ENCODE data around the gene LTBP1.
"Not testable (repeated sequence)": the region's sequence is repeated elsewhere in the genome, so short reads cannot be mapped to it uniquely, and the experiment has no call there.

LTBP1 gene

DNA sequence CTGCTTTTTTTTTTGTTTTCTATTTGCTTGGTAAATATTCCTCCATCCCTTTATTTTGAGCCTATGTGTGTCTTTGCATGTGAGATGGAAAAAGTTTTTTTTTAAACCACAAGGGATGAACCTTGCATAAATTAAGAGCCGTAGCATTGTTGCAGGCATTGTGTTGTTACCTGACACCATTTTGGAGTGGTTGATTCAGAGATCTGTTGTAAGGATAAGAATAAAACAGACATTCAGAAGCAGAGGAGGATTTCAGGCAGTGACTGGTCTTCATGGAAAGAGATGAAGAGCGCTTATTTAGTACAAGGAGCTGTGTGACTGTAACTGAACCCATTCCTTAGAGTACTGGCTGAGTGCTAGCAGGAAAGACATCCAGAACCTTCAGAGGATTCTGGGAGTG lies 101.2 kb downstream of the LTBP1 start:
- no peak overlapping the region for H3K4me3 Mint-ChIP-seq
- no peaks in the 10 kb centered on the region for H3K36me3 Mint-ChIP-seq (ENCODE audit: low read depth)
- H3K9me3 Mint-ChIP-seq, result no peaks in the 10 kb centered on the region
- H3K27me3 Mint-ChIP-seq, result peaks cover 10% of the 10 kb centered on the region
- no peak overlapping the region for H3K27ac Mint-ChIP-seq
- no peaks in the 10 kb centered on the region for H3K4me1 Mint-ChIP-seq (ENCODE audit: low read depth)

DNA sequence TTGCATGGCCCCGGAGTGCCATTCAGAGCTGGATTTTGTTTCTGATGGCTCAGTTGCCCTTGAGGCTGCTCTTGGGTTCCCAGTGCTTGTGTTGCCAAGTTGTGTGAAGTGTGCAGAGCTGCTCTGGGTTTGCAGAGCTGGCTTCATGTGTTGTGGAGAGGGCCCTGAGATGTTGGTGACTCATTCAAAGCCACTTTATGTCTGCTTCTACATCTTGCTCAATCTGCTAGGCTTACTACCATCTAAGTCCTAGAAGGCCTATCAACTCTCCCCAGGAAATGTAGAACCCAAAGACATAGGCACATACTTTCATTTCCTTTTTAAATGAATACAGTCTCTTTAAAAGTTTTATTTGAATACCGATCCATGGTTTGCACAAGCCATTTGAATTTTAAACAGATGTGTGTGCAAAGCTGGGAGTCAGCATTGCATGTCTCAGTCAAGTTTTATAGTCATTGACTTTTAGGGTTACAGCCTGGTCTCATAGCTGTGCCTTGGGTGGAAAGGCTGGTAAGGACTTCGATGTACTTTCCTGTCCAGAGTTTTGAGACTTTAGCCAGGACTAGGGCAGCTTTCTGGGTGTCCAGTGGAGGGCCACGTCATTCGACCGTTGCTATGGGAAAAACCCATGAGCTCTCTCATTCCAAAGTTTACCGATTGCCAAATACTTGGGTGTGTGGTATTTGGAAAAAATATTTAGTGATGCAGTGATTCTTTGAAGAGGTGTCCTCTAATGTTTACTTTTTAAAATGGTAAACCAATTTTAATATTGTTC lies 105.0 kb downstream of the LTBP1 start:
- no peak overlapping the region for H3K27ac Mint-ChIP-seq
- H3K9me3 Mint-ChIP-seq, result no peaks in the 10 kb centered on the region

DNA sequence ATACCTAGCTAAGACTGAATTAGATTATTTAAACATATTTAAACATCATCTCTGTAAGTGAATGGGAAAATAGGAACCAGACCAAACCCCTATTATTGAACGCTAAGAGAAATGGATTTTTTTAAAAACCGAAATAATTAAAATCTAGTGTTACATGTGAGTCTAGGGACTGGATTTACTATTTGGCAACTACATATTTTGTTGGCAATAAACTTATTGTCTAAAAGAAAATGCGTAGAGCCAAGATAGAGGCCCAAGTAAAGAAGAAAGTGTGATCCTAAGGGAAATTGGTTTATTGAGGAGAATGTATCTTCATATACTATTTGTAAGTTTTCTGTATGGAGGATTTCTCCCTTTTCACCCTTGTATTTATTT lies 105.6 kb downstream of the LTBP1 start:
- no peak overlapping the region for H3K27ac Mint-ChIP-seq
- H3K4me3 Mint-ChIP-seq, result no peak overlapping the region
- no peaks in the 10 kb centered on the region for H3K9me3 Mint-ChIP-seq
- H3K4me1 Mint-ChIP-seq (ENCODE audit: low read depth), result no peaks in the 10 kb centered on the region
- H3K36me3 Mint-ChIP-seq (ENCODE audit: low read depth), result no peaks in the 10 kb centered on the region
- H3K27me3 Mint-ChIP-seq, result peaks cover 6% of the 10 kb centered on the region

More for the DNA sequence above, 105.0 kb downstream of the LTBP1 start:
- Mint-ChIP-seq H3K36me3 (ENCODE audit: low read depth) (no peaks in the 10 kb centered on the region), H3K27me3 (peaks cover 10% of the 10 kb centered on the region), H3K4me1 (ENCODE audit: low read depth) (no peaks in the 10 kb centered on the region), H3K4me3 (no peak overlapping the region)

DNA sequence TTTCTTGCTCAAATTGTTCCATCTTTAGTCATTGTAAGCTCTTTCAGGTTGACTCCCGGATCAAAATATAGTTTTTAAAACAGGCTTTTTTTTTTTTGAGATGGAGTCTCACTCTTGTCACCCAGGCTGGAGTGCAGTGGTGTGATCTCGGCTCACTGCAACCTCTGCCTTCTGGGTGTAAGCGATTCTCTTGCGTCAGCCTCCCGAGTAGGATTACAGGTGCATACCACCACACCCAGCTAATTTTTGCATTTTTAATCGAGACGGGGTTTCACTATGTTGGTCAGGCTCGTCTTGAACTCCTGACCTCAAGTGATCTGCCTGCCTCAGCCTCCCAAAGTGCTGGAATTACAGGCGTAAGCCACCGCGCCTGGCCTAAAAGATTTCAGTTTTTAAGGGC lies 106.0 kb downstream of the LTBP1 start:
- not testable (repeated sequence) for H3K4me3 Mint-ChIP-seq; H3K36me3 Mint-ChIP-seq (ENCODE audit: low read depth); H3K4me1 Mint-ChIP-seq (ENCODE audit: low read depth); H3K27ac Mint-ChIP-seq; H3K27me3 Mint-ChIP-seq; H3K9me3 Mint-ChIP-seq

DNA sequence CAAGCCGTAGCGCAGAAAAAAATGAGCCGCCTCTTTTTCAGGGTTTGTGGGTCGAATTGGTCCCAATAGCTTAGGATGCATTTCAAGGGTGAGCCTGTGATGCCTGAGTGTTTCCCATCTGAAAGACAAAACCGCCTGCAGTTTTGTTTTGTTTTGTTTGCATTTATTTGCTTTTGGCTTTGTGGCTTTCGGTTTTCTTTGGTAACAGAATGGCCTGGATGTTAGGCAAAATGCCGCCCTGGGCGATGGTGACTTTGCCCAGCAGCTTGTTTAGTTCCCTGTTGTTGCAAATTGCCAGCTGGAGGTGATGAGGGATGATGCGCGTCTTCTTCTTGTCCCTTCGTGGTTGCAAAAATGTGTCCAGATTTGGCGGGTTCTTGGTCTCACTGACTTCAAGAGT lies 109.4 kb downstream of the LTBP1 start:
- Mint-ChIP-seq H3K4me1 (ENCODE audit: low read depth) (no peaks in the 10 kb centered on the region), H3K9me3 (no peaks in the 10 kb centered on the region), H3K27me3 (no peaks in the 10 kb centered on the region), H3K4me3 (no peak overlapping the region), H3K36me3 (ENCODE audit: low read depth) (no peaks in the 10 kb centered on the region), H3K27ac (no peak overlapping the region)

DNA sequence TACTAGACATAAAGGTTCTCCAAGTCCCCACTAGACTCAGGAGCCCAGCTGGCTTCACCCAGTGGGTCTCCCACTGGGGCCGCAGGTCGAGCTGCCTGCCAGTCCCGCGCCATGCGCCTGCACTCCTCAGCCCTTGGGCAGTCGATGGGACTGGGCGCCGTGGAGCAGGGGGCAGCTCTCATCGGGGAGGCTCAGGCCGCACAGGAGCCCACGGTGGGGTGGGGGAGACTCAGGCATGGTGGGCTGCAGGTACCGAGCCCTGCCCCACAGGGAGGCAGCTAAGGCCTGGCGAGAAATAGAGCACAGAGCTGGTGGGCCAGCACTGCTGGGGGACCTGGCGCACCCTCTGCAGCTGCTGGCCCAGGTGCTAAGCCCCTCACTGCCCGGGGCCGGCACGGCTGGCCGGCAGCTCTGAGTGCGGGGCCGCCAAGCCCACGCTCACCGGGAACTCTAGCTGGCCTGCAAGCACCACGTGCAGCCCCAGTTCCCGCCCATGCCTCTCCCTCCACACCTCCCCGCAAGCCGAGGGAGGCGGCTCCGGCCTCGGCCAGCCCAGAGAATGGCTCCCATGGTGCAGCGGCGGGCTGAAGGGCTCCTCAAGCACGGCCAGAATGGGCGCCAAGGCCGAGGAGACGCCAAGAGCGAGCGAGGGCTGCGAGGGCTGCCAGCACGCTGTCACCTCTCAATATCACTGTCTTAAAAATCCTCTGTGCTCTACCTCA lies 110.7 kb downstream of the LTBP1 start:
- not testable (repeated sequence) for H3K4me3 Mint-ChIP-seq; H3K4me1 Mint-ChIP-seq (ENCODE audit: low read depth); H3K9me3 Mint-ChIP-seq; H3K27ac Mint-ChIP-seq; H3K36me3 Mint-ChIP-seq (ENCODE audit: low read depth); H3K27me3 Mint-ChIP-seq

DNA sequence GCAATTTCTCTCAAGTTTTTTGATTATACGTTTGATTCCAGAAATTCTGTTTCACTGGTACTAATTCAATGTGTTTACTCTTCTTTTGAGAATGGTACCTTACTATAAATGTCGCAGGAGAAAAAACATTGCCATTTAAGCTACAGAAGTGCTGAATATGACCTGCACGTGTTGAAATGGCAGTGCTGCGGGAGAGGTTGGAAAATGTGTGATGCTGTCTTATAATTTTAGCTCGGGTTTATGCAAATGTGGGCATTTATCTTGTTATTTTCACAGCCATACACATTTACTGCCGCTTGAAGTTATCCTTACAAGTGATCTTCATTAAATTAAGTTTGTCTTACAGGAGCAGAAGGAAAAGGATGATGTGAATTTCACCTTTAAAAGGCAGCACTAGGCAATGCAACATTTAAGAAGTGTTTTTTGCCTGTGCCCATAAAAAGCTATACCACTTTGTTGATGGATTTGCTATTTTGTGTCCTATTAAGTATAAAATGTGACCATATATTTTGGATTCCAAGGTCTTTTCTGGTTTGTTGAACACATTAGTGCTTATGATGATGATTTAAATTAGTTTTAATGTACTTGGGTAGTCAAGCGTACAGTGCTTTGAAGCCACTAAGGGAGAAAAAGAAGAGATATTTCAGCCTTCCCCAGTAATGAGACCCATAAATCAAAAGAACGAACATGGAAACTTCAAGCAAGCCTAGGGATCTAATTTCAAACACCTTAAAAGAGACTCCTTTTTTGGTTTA lies 112.1 kb downstream of the LTBP1 start:
- Mint-ChIP-seq H3K4me1 (ENCODE audit: low read depth) (no peaks in the 10 kb centered on the region), H3K9me3 (no peaks in the 10 kb centered on the region), H3K27me3 (peaks cover 6% of the 10 kb centered on the region)

DNA sequence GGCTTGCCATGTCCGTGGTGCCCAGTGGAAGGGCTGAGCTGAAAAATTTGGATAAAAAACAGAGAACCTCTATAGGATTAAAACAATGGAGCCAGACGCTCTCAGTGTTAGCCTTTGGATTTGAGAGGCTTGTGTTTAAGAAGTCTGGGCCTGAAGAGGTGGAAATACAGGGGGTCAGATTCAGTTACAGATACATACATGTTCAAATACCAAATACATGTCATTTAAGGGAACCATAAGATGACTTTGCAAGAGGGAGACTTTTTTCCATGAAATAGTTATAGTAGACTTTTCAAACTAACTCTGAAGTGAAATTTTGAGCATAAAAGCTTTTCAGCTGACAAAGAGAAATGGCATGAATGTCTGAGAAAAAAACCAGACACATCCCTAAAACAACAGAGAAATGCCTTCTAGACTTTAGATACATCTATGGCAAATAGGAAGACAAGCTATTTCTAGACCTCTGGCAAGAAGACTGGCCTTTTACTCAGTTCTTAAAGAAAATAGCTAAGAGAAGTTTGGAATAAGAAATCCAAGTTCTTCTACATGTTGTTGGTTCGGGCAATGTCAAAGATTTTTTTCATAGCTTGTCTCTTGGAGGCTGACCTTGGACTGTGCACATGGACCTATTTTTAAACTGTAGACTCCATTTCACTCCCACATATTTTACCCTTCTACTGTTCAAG lies 112.9 kb downstream of the LTBP1 start:
- Mint-ChIP-seq H3K27me3 (peaks cover 6% of the 10 kb centered on the region), H3K36me3 (ENCODE audit: low read depth) (no peaks in the 10 kb centered on the region), H3K27ac (no peak overlapping the region), H3K9me3 (no peaks in the 10 kb centered on the region), H3K4me3 (no peak overlapping the region), H3K4me1 (ENCODE audit: low read depth) (no peaks in the 10 kb centered on the region)

More for the DNA sequence above, 112.1 kb downstream of the LTBP1 start:
- no peak overlapping the region for H3K27ac Mint-ChIP-seq
- H3K36me3 Mint-ChIP-seq (ENCODE audit: low read depth), result no peaks in the 10 kb centered on the region
- no peak overlapping the region for H3K4me3 Mint-ChIP-seq

DNA sequence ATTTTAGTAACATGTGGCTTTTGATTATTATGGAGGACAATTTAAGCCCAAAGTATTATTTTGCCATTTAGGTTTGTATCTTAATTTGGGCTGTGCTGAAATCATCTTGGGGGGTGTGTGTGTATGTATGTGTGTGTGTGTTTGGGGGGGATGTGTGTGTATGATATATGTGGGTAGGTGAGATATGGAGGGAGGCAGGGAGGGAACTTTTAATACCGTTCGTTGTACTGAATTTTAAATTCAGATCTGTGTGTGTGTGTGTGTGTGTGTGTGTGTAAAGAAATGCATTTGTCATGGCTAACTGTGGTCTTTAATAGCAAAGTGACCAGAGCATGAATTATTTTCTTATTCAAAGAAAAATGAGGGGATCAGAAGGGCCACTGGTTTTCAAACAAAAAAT lies 113.7 kb downstream of the LTBP1 start:
- Mint-ChIP-seq H3K4me1 (ENCODE audit: low read depth) (no peaks in the 10 kb centered on the region), H3K27me3 (peaks cover 6% of the 10 kb centered on the region), H3K36me3 (ENCODE audit: low read depth) (no peaks in the 10 kb centered on the region), H3K9me3 (no peaks in the 10 kb centered on the region), H3K27ac (no peak overlapping the region), H3K4me3 (no peak overlapping the region)

DNA sequence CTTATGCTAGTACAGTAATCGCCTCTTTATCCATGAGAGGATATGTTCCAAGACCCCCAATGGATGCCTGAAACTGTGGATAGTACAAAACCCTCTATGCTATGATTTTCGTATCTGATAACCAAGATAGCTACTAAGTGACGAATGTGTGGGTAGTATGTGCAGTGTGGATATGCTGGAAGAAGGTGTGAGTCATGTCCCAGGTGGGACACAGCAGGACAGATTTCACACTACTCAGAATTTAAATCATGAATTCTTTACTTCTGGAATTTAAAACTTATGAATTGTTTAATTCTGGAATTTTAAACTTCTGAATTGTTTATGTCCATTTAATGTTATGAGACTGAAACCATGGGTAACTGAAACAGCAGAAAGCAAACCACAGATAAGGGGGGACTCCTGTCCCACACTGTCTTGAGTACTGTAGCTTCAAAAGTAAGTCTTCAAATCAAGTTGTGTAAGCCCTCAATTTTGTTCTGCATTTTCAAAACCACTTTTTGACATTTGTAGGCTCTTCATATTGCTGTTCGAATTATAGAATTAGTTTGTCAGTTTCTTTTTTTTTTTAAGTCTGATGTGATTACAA lies 116.0 kb downstream of the LTBP1 start:
- Mint-ChIP-seq H3K4me3 (no peak overlapping the region), H3K36me3 (ENCODE audit: low read depth) (no peaks in the 10 kb centered on the region), H3K27me3 (peaks cover 10% of the 10 kb centered on the region), H3K27ac (no peak overlapping the region), H3K4me1 (ENCODE audit: low read depth) (no peaks in the 10 kb centered on the region), H3K9me3 (no peaks in the 10 kb centered on the region)

DNA sequence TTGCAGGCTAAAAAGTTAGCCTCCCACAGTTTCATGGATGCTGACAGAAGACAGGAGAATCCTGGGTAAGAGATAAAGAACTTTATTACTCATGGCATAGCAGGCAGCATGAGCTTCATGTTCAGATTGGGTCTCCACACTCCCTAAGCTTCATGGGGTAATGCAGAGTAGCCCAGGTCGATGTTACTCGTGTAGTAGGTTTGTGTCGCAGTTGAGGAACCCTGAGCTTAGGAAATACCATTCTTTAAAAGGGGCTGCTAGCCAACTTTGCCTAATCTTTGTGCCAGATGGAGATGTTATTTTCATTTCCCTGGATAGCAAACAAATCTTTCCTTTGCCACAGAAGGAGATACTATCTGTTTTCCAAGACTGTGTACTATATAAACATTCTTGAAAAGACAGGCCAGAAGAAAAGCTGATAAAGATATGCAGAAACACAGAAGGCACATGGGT lies 117.6 kb downstream of the LTBP1 start:
- Mint-ChIP-seq H3K9me3 (no peaks in the 10 kb centered on the region), H3K27ac (no peak overlapping the region), H3K4me1 (ENCODE audit: low read depth) (no peaks in the 10 kb centered on the region), H3K27me3 (peaks cover 10% of the 10 kb centered on the region), H3K36me3 (ENCODE audit: low read depth) (no peaks in the 10 kb centered on the region), H3K4me3 (no peak overlapping the region)

DNA sequence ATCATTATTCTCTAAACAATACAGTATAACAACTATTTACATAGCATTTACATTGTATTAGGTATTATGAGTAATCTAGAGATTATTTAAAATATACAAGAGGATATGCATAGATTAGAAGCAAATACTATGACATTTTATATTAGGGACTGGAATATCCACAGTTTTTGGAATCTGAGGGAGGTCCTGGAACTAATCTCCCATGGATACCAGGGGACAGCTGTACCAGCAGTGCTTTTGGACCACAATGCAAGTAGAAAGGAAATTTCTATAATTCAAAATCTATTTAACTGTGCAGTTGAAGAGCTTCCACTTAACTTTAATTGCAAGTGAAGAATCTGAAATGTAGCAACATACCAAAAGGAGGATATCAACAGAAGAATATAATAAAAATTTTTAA lies 120.8 kb downstream of the LTBP1 start:
- Mint-ChIP-seq H3K4me1 (ENCODE audit: low read depth) (peaks cover 8% of the 10 kb centered on the region), H3K36me3 (ENCODE audit: low read depth) (no peaks in the 10 kb centered on the region), H3K4me3 (no peak overlapping the region), H3K27ac (no peak overlapping the region), H3K9me3 (no peaks in the 10 kb centered on the region), H3K27me3 (peaks cover 9% of the 10 kb centered on the region)

DNA sequence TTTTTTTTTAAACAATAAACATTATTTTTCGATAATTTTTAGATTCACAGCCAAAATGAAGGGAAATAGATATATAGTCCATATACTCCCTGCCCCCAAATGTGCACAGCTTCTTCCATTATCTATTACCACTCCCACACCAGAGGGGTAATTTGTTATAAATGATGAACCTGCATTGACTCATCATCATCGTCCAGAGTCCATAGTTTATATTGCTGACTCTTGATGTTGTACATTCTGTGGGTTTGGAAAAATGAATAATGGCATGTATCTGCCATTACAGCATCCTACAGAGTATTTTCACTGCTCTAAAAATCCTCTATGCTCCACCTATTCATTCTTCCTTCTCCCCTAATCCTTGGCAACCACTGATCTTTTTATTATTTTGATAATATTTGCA lies 121.5 kb downstream of the LTBP1 start:
- Mint-ChIP-seq H3K9me3 (no peaks in the 10 kb centered on the region), H3K27me3 (peaks cover 7% of the 10 kb centered on the region), H3K27ac (no peak overlapping the region), H3K4me3 (no peak overlapping the region), H3K36me3 (ENCODE audit: low read depth) (no peaks in the 10 kb centered on the region), H3K4me1 (ENCODE audit: low read depth) (peaks cover 8% of the 10 kb centered on the region)

DNA sequence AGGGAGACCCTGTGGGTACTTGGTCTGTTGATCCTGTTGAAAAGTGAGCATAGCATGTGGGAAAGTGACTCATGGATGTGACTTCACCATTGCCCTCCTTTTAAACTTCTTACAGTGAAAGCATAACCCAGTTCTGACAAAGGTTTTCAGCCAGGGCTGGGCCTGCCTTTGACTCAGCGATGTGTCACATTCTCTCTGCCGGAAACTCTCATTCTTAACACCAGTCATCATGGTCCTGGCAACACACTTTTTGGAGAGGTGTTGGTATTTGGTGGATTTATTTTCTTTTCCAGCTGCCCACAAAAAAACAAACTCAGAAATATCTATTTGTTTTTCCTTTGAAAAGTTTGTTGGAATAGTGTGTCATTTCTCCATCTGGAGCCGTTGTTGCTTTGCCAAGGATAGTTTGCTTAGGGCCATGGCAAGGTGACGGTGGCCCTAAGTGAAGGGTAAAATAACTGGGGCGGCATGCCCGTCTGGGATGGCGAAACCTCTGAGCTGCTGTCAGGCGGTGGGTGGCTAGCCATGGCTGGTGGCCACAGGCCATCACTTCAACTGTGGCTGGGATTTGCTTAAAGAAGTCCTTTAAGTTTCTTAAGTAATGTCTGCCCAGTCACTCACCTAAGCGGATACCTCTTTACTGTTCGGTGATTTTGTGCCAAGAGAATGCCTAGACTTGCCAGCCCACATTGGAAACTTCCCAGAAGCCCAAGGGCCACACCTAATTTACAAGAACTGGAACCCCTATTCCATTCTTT lies 123.3 kb downstream of the LTBP1 start:
- Mint-ChIP-seq H3K27ac (no peak overlapping the region), H3K4me3 (no peak overlapping the region), H3K27me3 (peaks cover 7% of the 10 kb centered on the region), H3K4me1 (ENCODE audit: low read depth) (peaks cover 8% of the 10 kb centered on the region), H3K9me3 (no peaks in the 10 kb centered on the region), H3K36me3 (ENCODE audit: low read depth) (no peaks in the 10 kb centered on the region)

Data from stimulated activated naive CD8-positive, alpha-beta T cell treated with anti-CD3 and anti-CD28 coated beads, Interleukin-15, Interleukin-2, amounts not matched to agents 100 ng/mL and 50 ng/mL, for 24 hours (primary cell).